HG03095 (cell line): ENCODE data around the gene OR10H5.
"Not testable (repeated sequence)": the region's sequence is repeated elsewhere in the genome, so short reads cannot be mapped to it uniquely, and the experiment has no call there.

Experiments used
- ATAC-seq: cut with Tn5 transposase; IDR thresholded peaks from one replicate; pipeline ENCODE4 v1.9.1; 2021; ENCODE audit warnings: moderate library complexity; ENCODE audit not compliant: unreplicated experiment

Gene OR10H5, protein sequence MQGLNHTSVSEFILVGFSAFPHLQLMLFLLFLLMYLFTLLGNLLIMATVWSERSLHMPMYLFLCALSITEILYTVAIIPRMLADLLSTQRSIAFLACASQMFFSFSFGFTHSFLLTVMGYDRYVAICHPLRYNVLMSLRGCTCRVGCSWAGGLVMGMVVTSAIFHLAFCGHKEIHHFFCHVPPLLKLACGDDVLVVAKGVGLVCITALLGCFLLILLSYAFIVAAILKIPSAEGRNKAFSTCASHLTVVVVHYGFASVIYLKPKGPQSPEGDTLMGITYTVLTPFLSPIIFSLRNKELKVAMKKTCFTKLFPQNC

DNA sequence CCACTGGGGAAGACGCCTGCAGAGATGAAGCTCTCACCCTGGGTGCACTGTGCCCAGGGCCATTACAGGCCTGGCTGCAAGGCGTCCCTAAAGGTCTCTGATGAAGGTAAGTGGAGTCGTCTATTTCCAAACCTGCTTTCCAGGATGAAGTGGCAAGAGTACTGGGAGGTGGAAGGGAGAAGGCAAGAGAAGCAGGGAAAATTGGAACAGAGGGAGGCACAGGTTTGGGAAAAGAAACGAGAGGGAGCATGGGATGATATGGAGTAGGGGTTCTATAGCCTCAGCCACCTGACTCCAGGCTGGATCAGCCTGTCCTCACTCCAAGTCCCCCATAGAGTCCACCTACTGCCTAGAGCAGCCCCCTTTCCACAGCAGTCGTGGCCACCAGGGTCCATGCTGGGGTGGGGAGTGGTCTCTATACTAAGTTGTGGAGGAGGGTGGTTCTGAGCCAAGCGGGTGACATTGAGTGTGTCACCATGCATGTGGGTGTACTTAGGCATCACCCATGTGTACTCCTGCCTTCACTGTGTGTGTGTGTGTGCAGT, at the start of gene OR10H5:
Gene OR10H5 (plus strand): TSS at position 51 of the 545 bp plus-strand sequence. CDS start 6,388 bp downstream, outside the sequence.
- ATAC-seq: no peak

DNA sequence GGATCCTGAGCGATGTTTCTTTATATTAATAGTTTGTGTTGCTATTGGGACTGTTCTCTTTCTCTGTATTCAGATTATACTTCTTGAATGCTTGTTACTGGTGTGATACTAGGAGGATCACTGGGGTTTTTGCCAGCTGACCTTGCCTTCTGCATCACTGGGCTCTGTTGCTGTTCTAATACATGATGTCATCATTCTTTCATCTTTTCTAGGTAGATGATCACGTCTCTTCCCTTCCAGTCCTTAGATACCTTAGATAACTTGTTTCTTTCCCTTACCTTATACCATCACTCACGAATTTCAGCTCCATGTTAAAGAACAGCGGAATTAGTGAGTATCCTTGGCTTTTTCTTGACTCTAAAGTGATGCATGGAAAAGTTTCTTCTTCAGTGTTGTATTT, 49.7 kb upstream of the OR10H5 start, which contains the start of gene OR10H3:
Gene OR10H3 (plus strand): TSS at position 264 of the 400 bp plus-strand sequence. CDS start 3,408 bp downstream, outside the sequence.
- no peak for ATAC-seq

DNA sequence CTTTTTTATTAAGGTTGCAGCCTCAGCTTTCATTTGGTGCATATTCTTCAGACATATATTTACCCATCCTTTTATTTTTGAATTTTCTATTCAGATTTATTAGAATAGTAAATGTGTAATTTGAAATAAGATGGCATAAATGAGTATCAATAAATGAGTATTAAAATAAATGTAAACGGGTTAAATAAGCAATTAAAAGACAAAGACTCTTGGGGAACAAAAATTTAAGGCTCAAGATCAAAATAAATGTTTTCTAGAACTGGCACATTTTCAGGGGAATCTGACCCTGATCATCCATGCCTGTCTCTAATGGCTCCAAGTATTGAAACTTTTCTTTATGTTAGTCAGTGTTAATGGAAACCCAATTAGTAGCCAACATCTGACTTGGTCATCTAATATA, 46.7 kb upstream of the OR10H5 start:
- ATAC-seq: no peak

DNA sequence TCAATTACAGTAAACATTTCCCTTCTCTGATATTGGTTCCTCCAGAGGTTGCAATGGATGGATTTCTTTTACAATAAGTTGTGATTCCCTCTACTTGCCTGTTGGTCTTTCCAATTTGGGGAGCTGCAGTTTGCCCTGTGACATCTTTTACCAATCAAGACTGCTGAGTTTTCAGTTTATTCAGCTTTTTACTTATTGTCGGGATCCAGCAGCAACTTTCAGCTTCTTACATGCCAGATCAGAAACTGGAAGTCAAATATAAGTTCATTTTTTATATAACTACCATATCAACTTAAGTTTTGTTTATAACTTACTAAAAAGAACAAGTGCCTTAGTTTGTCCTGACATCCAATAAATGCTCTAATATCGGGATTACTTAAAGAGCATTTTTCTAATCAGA, 39.2 kb upstream of the OR10H5 start:
- no peak for ATAC-seq

DNA sequence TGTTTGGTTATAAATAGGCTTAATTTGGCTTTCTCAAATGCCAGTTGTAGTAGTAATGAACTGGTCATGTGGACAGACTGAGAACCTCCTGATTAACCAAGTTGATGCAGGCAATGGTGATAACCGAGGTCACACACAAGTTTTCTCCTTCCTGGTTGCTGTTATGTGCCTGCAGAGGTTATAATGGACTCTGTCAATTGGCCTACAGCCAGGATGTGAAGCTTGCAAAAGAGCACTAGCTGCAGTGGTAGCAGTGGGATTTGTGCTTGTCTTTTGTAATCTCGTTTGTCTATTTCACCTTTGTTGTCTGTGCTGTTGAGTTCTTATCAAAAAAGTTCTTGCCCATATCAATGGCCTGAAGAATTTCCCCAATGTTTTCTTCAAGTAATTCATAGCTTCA, 29.1 kb upstream of the OR10H5 start:
- ATAC-seq: no peak

DNA sequence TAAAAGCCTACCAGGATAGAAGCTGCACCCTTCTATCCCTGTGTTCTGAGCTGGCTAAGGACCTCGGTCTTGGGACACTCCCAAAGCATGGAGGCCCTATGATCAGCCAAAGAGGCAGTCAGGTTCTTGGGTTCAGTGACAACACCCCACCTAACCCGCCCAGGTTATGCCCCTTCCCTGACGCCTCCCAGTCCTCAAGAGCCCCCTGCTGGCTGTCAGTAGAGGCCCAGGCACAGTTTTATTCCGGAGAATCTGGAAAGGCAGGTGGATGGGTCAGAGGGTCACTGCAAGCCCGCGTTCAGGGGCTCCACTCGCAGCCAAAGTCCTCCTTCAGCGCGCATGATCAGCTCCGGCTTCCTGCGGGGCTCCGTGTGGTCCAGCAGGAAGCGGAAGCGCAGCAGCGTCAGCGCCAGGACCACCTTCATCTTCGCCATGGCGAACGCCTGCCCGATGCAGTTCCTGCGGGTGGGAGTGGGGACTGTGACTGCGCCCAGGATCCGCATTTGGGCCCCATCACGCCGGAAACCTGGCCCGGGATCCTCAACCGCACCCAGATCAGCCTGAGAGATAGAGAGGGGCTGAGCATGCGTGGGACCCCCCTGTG, 27.4 kb upstream of the OR10H5 start:
- no peak for ATAC-seq

DNA sequence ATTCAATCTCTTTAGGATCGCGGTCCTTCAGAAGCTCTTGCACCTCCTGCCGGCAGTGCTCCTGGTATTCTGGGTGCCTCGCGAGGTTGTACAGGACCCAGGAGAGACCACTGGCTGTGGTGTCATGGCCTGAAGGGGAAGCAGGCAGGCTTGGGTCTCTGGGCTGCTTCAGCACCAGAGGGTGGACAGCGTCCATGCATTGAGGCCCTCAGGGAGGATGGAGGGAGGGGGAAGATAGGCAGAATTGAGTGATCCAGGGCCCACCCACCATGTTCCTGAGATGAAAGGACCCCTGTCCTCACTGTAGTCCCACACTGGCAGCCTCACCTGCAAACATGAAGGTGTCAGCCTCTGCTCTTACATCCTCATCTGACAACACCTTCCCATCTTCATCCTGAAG, 17.9 kb upstream of the OR10H5 start:
- no peak for ATAC-seq

DNA sequence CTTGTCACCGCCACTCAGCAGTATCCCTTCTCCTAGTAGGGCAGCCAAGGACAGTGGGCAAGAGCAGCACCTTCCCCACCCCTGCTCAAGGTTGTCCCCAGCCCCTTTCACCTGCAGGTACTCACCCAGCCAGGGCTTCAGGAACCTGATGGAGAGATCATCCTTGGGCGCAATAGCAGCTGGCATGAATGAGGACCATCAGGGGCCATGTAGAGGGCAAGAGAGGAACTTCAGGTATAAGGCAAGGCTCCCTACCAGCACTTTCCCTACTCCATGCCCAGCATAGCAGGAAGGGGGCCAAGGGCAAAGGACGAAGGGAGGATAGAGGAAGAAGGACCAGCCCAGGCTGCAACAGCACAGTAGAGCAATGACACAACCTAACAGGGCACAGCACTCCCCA, 13.3 kb upstream of the OR10H5 start:
- ATAC-seq: not testable (repeated sequence)

DNA sequence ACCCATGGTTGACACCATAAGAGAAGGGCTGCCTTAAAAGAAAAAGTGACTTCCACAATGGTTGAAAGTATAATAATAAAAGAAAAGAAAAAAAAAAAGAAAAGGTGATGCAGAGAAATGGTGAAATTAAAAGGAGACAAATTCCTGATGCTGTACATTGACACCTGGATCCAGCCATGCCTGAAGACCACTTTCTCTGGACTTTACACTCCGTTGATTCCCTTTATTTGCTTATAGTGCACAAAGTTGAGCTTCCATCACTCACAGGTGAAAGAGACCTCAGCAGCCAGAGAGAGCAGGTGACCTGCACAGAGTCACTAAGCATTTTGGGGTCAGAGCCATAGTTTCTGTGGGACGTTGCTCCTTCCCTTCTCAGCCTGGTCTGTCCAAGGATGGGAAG, 12.2 kb upstream of the OR10H5 start:
- ATAC-seq: no peak

DNA sequence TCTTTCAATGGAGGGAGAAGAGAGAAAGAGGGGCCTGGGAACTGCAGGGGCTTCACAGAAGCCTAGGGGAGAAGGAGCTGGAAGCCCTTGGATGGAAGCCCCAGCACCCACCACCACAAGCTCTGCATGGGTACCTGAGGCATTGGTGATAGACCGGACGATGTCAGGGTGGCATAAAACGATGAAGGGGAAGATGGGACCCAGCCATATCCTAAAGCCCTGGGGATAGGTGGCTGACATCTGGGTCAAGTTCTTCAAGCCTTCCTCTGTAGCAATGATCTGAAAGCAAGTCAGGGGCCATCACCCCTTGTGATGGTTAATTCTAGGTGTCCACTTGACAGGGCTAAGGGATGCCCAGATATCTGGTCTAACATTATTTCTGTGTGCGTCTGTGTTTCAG, 11.2 kb upstream of the OR10H5 start:
- no peak for ATAC-seq

DNA sequence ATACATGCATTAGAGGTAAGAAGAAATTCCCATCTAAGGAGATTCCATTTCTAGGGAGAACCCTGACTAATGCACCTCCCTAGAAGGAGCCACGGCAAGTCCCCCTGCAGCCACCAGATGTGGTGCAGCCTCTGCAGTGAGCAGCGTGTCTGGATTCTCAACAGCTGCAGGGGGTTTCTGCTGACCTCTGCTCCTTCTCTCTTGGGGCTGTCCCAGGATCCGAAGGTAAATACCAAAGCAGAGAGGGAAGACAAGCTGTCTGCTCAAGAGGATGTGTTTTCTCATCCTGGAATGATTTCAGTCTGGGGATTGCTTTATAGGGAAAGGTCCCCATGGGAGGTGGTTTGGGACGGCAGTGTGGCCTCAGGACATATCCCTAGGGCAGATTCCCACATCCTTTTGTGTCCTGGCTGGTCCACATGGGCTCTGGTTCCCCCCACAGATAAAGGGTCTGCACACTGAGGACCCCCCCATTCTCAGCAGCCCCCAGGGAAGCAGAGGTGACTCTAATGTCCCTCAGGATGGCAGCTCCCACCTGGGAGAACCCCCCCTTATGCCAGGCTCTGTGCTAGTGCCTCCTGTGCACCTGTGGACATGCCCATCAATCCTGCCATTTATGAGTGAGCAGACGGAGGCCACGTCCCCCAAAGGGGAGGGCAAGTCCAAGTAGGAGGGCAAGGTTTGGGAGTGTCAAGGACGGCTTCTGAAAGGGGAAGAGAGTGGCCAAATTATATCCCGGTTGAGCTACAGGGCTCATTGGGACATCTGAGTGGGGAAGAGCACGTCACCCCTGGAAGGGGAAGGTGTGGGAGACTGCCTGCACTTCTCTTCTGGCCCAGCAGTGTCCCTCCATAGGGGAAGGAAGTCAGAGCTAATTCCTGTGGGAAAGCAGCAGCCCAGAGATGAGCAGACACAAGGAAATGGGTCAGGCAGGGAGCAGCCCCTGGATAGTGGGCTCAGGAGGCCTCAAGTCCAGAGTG, 10.2 kb upstream of the OR10H5 start:
- no peak for ATAC-seq

DNA sequence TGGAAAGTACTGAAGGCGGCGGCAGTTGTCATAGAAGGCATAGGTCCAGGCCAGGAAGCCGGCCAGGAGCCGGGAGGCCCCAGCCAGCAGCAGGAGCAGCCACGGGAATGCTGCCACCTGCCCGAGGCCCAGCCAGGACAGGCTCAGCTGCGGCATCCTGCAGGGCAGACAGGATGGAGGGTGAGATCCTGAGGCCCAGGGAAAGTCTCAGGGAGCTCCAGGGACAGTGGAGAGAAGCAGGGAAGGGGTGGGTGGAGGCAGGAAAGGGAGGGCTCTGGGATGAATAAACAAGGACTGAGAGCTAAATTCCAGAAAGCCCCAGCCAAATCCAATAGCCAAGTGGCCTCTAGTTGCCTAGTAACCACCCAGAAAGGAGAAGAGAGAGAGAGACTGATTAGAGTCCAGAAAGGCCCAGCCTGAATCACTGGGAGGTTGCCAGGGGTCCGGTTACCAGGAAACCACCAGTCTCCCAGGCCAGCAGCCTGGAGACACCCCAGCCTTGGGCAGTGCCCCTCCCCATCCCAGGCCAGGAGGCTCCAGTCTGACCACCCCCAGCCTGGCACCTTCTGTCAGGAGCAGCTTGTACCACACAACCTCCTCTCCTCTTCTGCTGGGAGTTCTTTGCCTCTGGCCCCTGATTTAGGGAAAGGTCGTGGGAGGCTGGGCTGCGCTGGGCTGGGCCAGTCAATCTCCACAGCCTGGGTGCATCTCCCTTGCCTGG, 7.5 kb upstream of the OR10H5 start:
- ATAC-seq: no peak

DNA sequence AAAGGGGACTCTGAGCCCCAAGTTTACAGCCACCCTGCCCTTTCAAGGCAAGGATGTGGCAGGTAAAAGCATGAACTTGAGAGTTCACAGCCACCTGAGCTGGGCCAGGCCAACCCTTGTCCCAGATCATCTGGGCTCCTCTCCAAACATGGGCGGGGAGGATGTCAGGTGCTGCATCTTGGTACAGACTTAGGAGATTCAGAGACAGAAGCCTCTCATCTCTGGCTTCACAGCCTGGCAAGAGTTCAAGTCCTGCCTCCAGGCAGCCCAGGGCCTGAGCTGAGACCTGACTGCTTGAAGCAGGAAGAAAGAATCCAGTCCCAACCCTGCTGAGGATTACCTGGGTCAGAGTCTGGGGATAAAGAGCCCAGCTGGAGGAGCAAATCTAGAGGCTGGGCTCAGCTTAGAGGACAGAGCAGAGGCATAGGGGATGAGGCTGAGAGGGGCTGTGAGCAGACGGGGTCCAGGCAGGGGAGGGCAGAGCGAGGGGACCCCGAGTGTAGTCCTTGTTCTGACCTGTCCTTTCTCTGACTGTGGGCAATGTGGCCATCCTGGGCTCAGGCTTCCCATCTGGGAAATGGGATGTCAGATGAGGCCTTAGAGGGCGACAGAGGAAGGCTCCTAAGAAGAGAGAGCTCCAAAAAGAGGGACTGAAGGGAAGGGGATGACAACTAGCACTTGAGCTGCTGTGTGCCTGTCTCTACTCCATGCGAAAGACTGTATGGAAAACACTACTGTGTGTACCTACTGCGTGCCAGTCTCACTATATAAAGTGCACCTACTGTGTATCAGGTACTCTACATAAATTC, 6.6 kb upstream of the OR10H5 start:
- no peak for ATAC-seq

DNA sequence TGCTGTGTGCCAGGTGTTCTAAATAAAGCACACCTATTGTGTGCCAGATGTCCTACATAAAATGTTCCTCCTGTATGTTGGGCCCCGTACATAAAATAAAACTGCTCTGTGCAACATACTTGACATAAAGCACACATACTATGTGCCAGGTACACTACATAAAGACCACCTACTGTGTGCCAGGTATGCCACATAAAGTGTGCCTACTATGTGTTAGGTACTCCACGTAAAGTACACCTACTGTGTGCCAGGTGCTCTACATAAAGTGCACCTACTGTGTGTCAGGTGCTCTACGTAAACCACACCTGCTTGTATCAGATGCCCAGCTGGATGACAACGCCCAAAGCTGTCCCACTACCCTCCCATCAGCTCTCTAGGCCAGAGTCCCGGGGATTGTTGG, 5.8 kb upstream of the OR10H5 start:
- ATAC-seq: no peak

DNA sequence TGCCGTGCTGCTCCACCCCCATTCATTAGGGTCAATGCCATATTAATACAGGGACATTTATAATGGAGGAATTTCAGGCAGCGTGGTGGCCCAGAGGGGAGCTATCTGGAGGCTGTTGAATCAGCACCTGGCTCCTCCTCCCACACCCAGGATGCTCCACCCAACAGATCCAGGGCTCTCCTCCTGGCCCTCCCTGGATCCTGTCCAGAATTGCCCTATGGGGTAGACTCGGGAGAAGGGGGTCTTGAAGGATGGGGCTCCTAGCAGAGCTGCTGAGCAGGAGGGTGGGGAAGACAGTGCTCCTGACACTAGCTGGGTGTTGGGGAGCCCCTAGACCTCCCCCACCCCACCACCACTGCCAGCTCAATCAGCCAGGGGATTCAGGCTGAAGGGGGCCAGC, 5.2 kb upstream of the OR10H5 start:
- no peak for ATAC-seq

DNA sequence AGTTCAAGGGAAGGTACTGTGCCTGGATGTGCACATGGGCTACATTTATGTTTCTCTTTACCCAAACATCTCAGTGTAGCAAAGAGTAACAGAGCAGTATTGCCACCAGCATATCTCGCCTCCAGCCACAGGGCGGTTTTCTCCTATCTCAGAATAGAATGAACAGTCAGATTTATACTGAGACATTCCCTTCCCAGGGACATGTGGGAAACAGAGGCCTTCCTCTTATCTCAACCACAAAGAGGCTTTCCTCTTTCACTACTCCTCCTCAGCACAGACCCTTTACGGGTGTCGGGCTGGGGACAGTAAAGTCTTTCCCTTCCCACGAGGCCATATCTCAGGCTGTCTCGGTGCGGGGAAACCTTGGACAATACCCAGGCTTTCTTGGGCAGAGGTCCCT, 4.6 kb upstream of the OR10H5 start:
- ATAC-seq: not testable (repeated sequence)

DNA sequence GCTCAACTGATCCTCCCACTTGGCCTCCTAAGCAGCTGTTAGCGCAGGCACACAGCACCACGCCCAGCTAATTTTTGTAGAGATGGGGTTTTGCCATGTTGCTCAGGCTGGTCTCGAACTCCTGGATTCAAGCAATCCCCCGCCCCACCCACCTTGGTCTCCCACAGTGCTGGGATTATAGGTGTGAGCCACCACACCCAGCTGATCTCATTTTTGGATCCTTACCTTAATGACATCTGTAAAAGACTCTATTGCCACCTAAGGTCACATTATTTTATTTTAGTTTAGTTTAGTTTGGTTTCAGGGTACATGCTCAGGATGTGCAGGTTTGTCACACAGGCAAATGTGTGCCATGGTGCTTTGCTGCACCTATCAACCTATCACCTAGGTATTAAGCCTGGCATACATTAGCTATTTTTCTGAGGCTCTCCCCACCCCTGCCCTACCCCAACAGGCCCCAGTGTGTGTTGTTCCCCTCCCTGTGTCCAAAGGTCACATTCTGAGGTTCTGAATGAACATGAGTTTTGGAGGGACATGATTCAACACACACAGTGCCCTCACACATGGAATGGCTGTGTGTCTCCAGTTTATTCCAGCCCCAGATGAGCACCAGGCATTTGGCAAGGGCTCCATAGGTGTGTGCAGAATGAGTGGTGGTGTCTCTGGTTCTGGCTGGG, 1.3 kb downstream of the OR10H5 start:
- ATAC-seq: no peak

DNA sequence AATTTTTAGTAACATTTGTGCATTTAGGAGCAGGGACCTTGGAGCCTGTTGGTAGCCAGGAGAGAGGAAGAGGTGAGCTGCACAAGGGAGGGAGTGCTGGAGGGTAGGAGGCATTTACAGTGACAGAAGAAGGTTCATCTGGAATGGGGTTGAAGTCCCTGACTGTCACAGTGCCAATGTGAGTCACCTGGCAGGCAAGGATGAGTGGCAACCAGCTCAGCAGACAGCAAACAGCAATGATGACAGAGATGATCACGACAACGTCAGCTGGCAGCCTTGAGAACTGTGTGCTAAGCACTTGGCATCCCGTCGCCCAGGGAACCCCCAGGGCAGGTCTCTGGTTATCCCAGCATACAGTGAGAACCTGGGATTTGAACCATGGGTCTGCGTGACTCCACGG, 2.6 kb downstream of the OR10H5 start:
- ATAC-seq: no peak

DNA sequence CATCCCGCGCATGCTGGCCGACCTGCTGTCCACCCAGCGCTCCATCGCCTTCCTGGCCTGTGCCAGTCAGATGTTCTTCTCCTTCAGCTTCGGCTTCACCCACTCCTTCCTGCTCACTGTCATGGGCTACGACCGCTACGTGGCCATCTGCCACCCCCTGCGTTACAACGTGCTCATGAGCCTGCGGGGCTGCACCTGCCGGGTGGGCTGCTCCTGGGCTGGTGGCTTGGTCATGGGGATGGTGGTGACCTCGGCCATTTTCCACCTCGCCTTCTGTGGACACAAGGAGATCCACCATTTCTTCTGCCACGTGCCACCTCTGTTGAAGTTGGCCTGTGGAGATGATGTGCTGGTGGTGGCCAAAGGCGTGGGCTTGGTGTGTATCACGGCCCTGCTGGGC, 6.8 kb downstream of the OR10H5 start:
- ATAC-seq: not testable (repeated sequence)
